Stimulated activated CD4-positive, alpha-beta T cell treated with anti-CD3 and anti-CD28 coated beads, Interleukin-12 subunit alpha, Interleukin-12 subunit beta, amount 100 ng/mL, for 4 hours (primary cell): Measurements from ENCODE around the gene MARCHF9.

Experiments used
- DNase-seq: peaks from one replicate; pipeline ENCODE4 v3.0.0-alpha.2; 2020

Gene MARCHF9

DNA sequence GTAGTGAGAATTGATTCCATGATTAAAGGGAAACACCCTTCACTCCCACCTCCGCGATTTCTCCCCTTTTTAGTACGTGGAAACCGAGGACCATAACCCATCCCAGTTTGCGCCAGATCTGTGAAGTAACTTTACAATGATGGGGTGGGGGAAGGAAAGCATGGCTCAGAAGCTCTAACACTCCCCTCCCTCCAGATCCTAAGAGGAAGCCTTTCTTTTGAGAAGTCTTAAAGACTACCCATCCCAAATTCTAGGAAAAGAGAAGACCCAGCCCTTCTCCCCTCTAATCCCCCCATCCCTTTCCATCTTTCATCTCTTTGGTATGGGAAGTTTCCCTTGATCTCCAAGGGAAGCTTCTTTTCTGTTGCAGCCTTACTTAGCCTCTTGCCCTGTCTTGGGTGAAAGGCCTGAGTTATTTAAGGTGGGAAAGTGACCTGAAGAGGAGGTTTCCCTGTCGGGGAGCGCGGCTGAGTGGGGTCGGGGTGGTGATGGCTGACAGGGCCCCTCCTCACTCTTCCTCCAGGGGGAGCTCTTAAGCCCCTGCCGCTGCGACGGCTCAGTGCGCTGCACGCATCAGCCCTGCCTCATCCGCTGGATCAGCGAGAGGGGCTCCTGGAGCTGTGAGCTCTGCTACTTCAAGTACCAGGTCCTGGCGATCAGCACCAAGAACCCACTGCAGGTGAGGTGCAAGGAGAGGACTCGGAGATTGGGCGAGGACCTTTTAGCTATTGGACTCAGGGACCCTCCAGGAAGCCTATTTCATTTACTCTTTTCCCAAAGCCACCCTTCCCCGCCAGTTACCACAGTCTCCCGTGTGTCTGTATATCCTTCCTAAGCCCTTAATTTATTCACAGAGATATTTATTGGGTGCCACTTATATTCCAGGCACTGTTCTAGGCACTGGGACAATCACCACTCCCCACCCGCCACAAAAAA is 1.8 kb downstream of the MARCHF9 start:
- peak; percentile 68 for DNase-seq

DNA sequence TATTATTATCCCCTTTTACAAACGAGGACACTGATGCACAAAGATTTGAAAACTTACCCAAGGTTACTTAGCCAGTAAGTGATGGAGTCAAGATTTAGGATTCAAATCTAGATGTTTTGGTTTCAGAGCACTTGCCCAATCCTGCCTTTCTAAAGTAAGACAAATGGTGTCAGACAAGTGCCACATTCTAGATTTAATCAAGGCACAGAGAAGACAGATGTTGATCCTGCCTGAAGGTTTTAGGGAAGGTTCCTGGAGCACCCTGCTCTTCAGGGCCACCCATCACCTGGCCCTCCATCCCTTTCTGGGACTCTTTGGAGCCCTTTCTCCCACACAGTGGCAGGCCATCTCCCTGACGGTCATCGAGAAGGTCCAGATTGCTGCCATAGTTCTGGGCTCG is 2.9 kb downstream of the MARCHF9 start:
- DNase-seq, result no peak

DNA sequence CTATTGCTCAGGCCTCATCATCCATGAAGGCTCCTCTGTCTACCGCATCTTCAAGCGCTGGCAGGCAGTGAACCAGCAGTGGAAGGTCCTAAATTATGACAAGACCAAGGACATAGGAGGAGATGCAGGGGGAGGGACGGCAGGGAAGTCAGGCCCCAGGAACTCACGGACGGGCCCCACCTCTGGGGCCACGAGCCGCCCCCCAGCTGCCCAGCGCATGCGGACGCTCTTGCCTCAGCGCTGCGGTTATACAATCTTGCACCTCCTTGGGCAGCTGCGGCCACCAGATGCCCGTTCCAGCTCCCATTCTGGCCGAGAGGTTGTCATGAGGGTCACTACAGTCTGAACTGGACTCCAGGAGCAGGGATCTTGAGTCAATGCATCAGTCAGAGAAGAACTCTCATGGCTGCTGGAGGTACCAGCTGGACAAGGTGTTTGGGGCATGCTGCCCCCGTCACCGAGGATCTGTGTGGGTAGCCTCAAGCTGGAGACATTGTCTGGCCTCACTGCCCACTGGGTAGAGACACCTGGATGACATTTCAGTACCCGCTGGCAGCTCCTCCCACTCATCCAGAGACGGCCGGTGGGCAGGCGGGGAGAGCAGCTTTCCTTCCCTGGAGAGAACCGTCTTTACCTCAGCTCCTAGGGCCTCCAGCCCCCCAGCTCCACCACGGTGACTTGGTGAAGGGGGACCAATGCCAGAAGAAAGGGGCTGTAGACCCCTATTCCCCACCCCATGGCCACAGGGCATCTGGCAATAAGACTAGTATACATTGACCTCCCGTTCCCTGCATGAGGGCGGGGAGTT is 3.9 kb downstream of the MARCHF9 start:
- no peak for DNase-seq

DNA sequence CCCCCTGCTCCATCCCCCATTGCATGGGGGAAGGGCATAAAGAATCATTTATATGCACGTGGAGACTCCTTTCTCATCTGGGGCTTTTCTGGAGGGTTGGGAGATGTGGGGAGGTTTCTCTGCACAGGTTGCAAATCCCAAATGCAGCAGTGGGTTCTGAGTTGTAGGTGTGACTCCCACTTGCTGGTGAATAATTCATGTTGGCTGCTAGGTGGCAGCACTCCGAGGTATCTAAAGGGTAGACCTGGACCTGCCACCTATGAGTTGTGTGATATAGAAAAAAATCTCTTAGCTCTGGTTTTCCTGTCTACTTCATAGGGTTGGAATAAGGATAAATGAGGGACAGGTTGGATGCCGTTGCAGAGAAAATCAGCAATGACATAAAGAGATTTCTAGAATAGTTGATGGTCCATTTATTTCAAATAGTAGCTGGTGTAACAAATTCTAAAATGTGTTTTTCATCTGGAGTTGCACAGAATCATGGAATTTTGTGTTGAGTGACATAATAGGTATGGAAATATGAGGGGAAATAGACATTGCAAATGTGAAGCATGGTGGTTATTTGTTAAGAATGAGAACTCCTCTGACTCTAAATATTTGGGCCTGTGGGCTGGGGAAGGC is 4.6 kb downstream of the MARCHF9 start:
- DNase-seq, result peak; percentile 36

DNA sequence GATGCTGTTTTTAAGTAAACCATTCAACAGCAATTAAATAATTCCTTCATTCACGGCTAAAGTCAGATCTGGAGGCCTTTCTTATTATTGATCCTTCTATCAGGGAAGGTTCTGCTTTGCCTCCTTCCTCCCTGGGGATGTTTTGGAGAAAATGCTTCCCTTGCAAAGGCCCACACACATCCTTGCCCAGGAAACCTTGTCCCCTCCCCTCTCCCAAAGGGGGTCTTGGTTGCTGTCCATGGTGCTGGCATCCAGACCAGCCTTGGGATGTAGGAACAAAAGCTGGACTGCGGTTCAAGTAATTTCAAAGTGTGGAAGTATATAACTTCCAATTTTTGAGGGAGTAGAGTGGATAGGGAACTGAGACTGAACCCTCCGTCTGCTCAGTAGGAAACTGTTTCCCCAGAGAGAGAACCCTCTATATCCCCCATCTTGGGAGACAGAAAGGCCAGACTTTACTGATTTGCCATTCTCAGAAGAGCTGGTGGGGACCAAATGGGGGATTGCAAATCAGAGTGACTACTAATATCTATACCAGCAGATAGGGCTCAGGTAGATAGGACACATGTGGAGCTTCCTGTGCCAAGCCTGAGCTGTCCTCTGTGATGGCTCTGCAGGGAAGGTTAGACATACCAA is 5.6 kb downstream of the MARCHF9 start:
- DNase-seq, result no peak

GRCh38 chr12:57761391-57761998 is 6.6 kb downstream of the MARCHF9 start:
- no peak for DNase-seq

- DNase-seq, result no peak
These were observed 7.6 kb downstream of the MARCHF9 start for GRCh38 chr12:57762463-57762862.

- no peak for DNase-seq
These were observed 9.2 kb downstream of the MARCHF9 start for GRCh38 chr12:57763881-57764661.

DNA sequence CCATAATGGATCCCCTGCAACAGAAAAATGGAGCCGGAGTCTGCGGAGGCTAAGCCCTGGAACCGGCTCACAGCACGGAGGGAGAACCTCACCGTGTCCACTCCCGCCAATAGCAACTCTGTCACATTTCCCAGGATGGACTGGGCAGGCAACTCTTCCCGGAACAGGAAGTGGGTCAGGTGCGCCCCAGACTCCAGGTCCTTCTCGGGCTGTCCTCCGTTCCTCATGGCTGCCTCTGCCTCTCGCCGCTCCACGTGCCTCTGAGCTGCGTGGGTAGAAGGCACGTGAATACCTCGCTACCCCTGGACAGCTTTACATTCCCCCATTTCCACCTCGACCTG is 9.7 kb downstream of the MARCHF9 start:
- DNase-seq, result peak; percentile 34

GRCh38 chr12:57765003-57765697 is 10.2 kb downstream of the MARCHF9 start:
- DNase-seq, result peak; percentile 67

DNA sequence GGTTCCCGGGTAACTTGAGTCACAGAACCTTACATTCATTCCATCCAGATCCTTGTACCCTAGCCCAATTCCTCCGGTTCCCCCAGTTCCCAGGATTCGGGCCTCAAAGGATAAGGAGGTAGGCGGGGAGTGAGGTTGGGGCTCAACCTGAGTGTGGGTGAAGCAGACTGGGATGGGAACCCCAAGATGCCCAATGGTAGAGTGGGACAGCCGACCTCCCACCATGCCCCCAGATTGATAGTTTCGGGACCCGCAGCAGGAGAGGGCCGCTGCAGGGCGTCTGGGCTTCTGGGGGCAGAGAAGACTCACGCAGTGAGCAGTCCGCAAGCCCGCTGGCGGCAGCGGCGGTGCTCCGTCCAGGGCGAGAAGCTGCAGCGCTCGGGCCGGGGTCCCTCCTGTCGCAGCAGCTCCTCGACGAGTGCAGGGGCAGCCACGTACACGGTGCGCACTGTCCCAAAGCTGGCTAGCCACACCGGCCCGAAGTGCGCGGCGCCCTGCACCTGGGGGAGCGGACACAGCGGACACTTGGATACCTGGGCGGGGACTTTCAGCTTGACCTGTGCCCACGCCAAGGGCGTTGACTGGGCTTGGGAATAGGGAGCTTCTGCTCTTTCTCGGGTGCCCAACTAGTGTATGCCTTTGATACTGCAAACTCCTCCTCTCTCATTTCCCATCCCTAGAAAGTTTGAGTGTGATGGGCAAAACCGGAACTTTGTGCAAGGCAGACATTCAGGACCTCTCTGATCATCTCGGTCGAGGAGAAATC is 11.0 kb downstream of the MARCHF9 start:
- DNase-seq, result no peak

- no peak for DNase-seq
These were observed 11.8 kb downstream of the MARCHF9 start, which contains the start of gene CYP27B1 for GRCh38 chr12:57766464-57767304. Gene CYP27B1 (minus strand): TSS chr12:57767078. CDS start chr12:57767041, 37 bp downstream.

GRCh38 chr12:57767305-57767698 is 12.4 kb downstream of the MARCHF9 start:
- no peak for DNase-seq

DNA sequence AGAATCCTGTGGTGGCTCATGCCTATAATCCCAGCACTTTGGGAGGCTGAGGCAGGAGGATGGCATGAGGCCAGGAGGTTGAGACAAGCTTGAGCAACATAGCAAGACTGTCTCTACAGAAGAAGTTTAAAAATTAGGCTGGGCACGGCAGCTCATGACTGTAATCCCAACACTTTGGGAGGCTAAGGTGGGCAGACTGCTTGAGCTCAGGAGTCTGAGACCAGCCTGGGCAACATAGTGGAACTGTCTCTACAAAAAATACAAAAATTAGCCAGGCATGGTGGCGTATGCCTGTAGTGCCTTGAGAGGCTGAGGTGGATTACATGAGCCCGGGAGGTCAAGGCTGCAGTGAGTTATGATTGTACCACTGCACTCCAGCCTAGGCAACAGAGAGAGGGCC is 13.0 kb downstream of the MARCHF9 start:
- no peak for DNase-seq

- DNase-seq, result no peak
These were observed 14.7 kb downstream of the MARCHF9 start for GRCh38 chr12:57769594-57769993.

- DNase-seq, result no peak
These were observed 15.8 kb downstream of the MARCHF9 start for GRCh38 chr12:57770734-57771133.

- DNase-seq, result peak; percentile 90
These were observed 16.5 kb downstream of the MARCHF9 start for GRCh38 chr12:57771236-57771872.

DNA sequence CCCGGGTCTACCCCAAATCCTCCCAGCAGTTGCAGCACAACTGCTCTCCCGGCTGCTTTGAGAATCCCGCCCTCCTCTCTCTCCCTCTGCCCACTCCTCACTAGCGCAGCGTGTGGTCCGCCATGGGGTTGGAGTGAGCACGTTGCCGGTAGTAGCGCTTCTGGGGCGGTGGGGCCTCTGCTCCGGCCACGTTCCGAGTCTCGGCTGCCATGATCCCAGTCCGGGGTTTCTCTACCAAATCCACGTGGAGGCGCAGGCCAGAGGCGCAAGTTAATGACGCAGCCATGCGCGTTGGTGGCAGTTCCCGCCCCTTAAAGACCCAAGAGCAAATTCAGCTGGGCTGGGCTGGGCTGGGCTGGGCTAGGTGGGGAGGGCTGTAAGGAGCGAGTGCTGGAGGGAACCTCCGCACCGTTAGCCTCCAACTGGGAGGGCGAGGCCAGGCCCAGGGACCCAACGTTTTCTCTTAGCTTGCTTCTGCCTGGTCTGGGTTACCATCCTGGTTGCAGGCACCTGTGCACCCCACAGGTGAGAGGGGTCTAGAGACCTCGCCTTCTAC is 17.0 kb downstream of the MARCHF9 start, which contains the start of gene METTL1:
Gene METTL1, minus strand, starts transcription at position 233 of the 556 bp plus-strand sequence. Its CDS starts 22 bp downstream, at position 211.
- DNase-seq, result peak; percentile 88
